K562 (cell line): ENCODE results near the gene MEF2C. TPM values are rescaled to one million over a fixed set of nuclear protein-coding genes. Genes with fewer than 3 reads are reported as not detected.

Experiments used
- ATAC-seq: fragments of 200-7000 bp; cut with Tn5 transposase; 3 replicates; pipeline ENCODE4 v1.9.1; 2020; ENCODE audit warnings: moderate library complexity
- BruUV-seq: library from RNA; stranded (reverse); fragments of 400-500 nt; replicated peaks from 2 replicates; lab custom pipeline; 2021; lab: Mats Ljungman, UMichigan
- CTCF ChIA-PET: fragments of 300-600 bp; formaldehyde crosslinking; extraction: SDS; loops from one replicate; lab custom pipeline; 2021; ENCODE audit warnings: low intra/inter-chr PET ratio; lab: Yijun Ruan, JAX
- POLR2A ChIA-PET: fragments of 300-600, 350-650 bp; sonication (Branson Sonifier 250); formaldehyde crosslinking; extraction: SDS; loops from one replicate; lab custom pipeline; 2021; ENCODE audit warnings: antibody characterized with exemption, inconsistent platforms; lab: Yijun Ruan, JAX
- DNase-seq, 4 experiments: peaks; one replicate each; pipeline versions ENCODE4 v3.0.0 to v3.0.0-alpha.2; 2011 to 2018; ENCODE audit warnings: low spot score in 3 of 4, mixed read lengths in 3 of 4; ENCODE audit errors: extremely low read depth in 1 of 4
- FAIRE-seq: peaks from 2 replicates; lab custom pipeline; 2011; peaks lifted over from hg19 to GRCh38; lab: Jason Lieb, UNC
- H2AFZ ChIP-seq: 2 replicates; pipeline ENCODE4 v1.6.0; 2011; ENCODE audit warnings: low read depth, low read length, control low read depth, inconsistent platforms
- H3K27ac ChIP-seq: fragments of 200-600 bp; 3 replicates; pipeline ENCODE4 v1.8.0; 2011; ENCODE audit warnings: low read depth, mild to moderate bottlenecking, control low read depth, inconsistent platforms, low read length, moderate library complexity, mixed read lengths; ENCODE audit errors: extremely low read depth
- H3K27me3 ChIP-seq, 2 experiments: fragments of 300-600 bp in 1 of 2; 2 replicates in 1 of 2; 3 replicates in 1 of 2; pipeline versions ENCODE4 v1.6.0 to v1.8.0; 2011; ENCODE audit warnings: inconsistent platforms in 2 of 2, low read length in 2 of 2, mild to moderate bottlenecking in 1 of 2, mixed read lengths in 1 of 2, moderate library complexity in 1 of 2; ENCODE audit not compliant: control insufficient read depth in 2 of 2, insufficient read depth in 2 of 2
- H3K36me3 ChIP-seq: fragments of 300-600 bp; 3 replicates; pipeline ENCODE4 v1.8.0; 2011; ENCODE audit warnings: mild to moderate bottlenecking, low read length, inconsistent platforms; ENCODE audit not compliant: control insufficient read depth, insufficient read depth
- H3K4me1 ChIP-seq, 2 experiments: fragments of 200-600 bp in 1 of 2; replicated peaks in 1 of 2; 2 replicates in 1 of 2; 3 replicates in 1 of 2; pipeline versions ENCODE4 v1.5.1 to v1.8.0; 2011; ENCODE audit warnings: inconsistent platforms in 2 of 2, low read length in 2 of 2, mild to moderate bottlenecking in 1 of 2, mixed read lengths in 1 of 2, moderate library complexity in 1 of 2; ENCODE audit not compliant: control insufficient read depth in 2 of 2, insufficient read depth in 2 of 2
- H3K4me2 ChIP-seq: 2 replicates; pipeline ENCODE4 v1.6.1; 2011; ENCODE audit warnings: low read length, control low read depth, inconsistent platforms, mixed read lengths; ENCODE audit not compliant: insufficient read depth
- H3K4me3 ChIP-seq: fragments of 200-600 bp; sonication (generic), shearing (Covaris generic); 2 replicates; pipeline ENCODE4 v1.5.1; 2016; ENCODE audit warnings: control low read depth, inconsistent platforms
- H3K79me2 ChIP-seq: fragments of 200-600 bp; 3 replicates; pipeline ENCODE4 v1.8.0; 2011; ENCODE audit warnings: low read length, inconsistent platforms; ENCODE audit not compliant: control insufficient read depth, insufficient read depth
- H3K9ac ChIP-seq, 2 experiments: 2 replicates each; pipeline versions ENCODE4 v1.6.0 to v1.6.1; 2011; ENCODE audit warnings: low read depth in 2 of 2, low read length in 2 of 2, control low read depth in 1 of 2, inconsistent platforms in 1 of 2, mild to moderate bottlenecking in 1 of 2, mixed read lengths in 1 of 2; ENCODE audit not compliant: insufficient read depth in 1 of 2
- H3K9me1 ChIP-seq: one replicate; pipeline ENCODE4 v1.6.0; 2011; ENCODE audit warnings: inconsistent platforms, mild to moderate bottlenecking, low read length, moderate library complexity; ENCODE audit not compliant: control insufficient read depth, insufficient read depth
- H3K9me3 ChIP-seq: replicated peaks from 2 replicates; pipeline ENCODE4 v1.5.1; 2011; ENCODE audit warnings: low read depth, low read length, inconsistent platforms; ENCODE audit not compliant: control insufficient read depth, insufficient read depth
- H4K20me1 ChIP-seq: replicated peaks from 2 replicates; pipeline ENCODE4 v1.6.1; 2011; ENCODE audit warnings: low read length, inconsistent platforms, mixed read lengths; ENCODE audit not compliant: control insufficient read depth, insufficient read depth
- DMBX1 ChIP-seq: fragments of 250-450 bp; sonication (Bioruptor Pico); IDR thresholded peaks from 2 replicates; pipeline ENCODE4 v1.8.0; 2022; ENCODE audit warnings: inconsistent platforms, mild to moderate bottlenecking, moderate library complexity, borderline replicate concordance
- GTF2A2 ChIP-seq: IDR thresholded peaks from 2 replicates; pipeline ENCODE4 v1.6.1; 2016; ENCODE audit warnings: mild to moderate bottlenecking, missing genetic modification characterization, missing compliant biosample characterization
- KDM5B ChIP-seq: fragments of 200-600 bp; sonication (generic); IDR thresholded peaks from 2 replicates; pipeline ENCODE4 v1.6.1; 2012; ENCODE audit warnings: low read depth, mild to moderate bottlenecking, moderate library complexity, low read length, control low read depth, inconsistent platforms; ENCODE audit not compliant: insufficient replicate concordance
- MCM7 ChIP-seq, 2 experiments: fragments of 450-650 bp; IDR thresholded peaks; 2 replicates each; pipeline ENCODE4 v1.6.1; 2016 to 2018
- SRF ChIP-seq, 2 experiments: fragments of 250-450, 450-650 bp in 1 of 2; sonication (Bioruptor Pico) in 1 of 2; sonication (generic) in 1 of 2; formaldehyde crosslinking; IDR thresholded peaks; 2 replicates each; pipeline versions ENCODE4 v1.5.0 to v1.5.1; 2020 to 2022; ENCODE audit warnings: mild to moderate bottlenecking in 1 of 2, missing genetic modification reagents in 1 of 2
- SUPT5H ChIP-seq: fragments of 450-650 bp; IDR thresholded peaks from 2 replicates; pipeline ENCODE4 v1.6.1; 2016
- ZBTB17 ChIP-seq: fragments of 450-650 bp; formaldehyde crosslinking; IDR thresholded peaks from 2 replicates; pipeline ENCODE4 v1.4.0; 2020; ENCODE audit warnings: mild to moderate bottlenecking
- ZNF699 ChIP-seq: fragments of 250-450 bp; sonication (Bioruptor Pico); IDR thresholded peaks from 2 replicates; pipeline ENCODE4 v1.8.0; 2021; ENCODE audit warnings: mild to moderate bottlenecking, moderate library complexity; ENCODE audit not compliant: insufficient replicate concordance
- in situ Hi-C: fragments of 300-500 bp; cut with MboI; formaldehyde crosslinking; loops from 4 replicates; pipeline ENCODE4 v1.15.0; 2018; ENCODE audit warnings: inconsistent platforms, mixed read lengths
- intact Hi-C: fragments of 100-400 bp; cut with micrococcal nuclease; formaldehyde crosslinking; loops from 2 replicates; pipeline ENCODE4 v1.14.2; 2022
- polyA plus RNA-seq, 8 experiments: library from polyadenylated mRNA; depleted of rRNA in 4 of 8; stranded (reverse) in 5 of 8; unstranded in 3 of 8; fragments of >200 nt; fragmentation: Nextera tagmentation in 2 of 8; fragmentation: Illumina TruSeq in 1 of 8; extraction: Ambion mirVana in 2 of 8; extraction: Trizol in 1 of 8; gene quantifications; 2 replicates each; pipeline versions ENCODE4 v1.2.1 to v1.2.3, GENCODE V29; 2011 to 2014; ENCODE audit warnings: inconsistent platforms in 1 of 8, missing spikeins in 1 of 8
- total RNA-seq, 7 experiments: library from RNA; depleted of rRNA in 6 of 7; stranded (reverse); fragments of >200 nt in 6 of 7; fragmentation: Illumina TruSeq in 2 of 7; extraction: Trizol in 2 of 7; gene quantifications; 2 replicates each; pipeline versions ENCODE4 v1.2.1 to v1.2.3, GENCODE V29; 2011 to 2021; ENCODE audit warnings: low replicate concordance in 1 of 7
- TF ChIP-seq, protein P1 (sequence below): fragments of 450-650 bp; formaldehyde crosslinking; IDR thresholded peaks from 2 replicates; pipeline ENCODE4 v1.4.0; 2020; ENCODE audit warnings: mild to moderate bottlenecking, moderate library complexity
- TF ChIP-seq, protein P2 (sequence below): sonication (generic); formaldehyde crosslinking; IDR thresholded peaks from 2 replicates; pipeline ENCODE4 v1.8.1; 2023; ENCODE audit warnings: mild to moderate bottlenecking, missing genetic modification reagents
- TF ChIP-seq, protein P3 (sequence below): fragments of 250-450 bp; sonication (Bioruptor Pico); IDR thresholded peaks from 2 replicates; pipeline ENCODE4 v1.4.0; 2020
- TF ChIP-seq, protein P4 (sequence below): fragments of 250-450 bp; sonication (Bioruptor Pico); IDR thresholded peaks from 2 replicates; pipeline ENCODE4 v1.8.0; 2022; ENCODE audit warnings: inconsistent platforms

MEF2C gene
- total and polyA plus RNA-seq, 9 of the 15 experiments (the other 6 are each of a cell fraction or from before 2014, with no cell fraction given) = 25.1 to 67.8 (median 58.3) TPM

DNA sequence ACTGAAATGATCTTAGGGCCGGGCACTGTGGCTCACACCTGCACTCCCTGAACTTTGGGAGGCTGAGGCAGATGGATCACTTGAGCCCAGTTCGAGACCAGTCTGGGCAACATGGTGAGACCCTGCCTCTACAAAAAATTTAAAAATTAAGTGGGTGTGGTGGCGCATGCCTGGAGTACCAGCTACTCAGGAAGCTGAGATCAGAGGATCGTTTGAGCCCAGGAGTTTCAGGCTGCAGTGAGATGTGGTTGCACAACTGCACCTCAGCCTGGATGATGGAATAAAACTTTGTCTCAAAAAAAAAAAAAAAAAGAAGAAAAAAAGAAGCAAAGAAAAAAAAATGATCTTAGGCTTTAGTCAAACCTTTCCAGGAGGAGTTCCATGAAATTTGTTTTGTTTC is 41.8 kb downstream of the MEF2C start (continued):
- TF ChIP-seq, protein P1, sequence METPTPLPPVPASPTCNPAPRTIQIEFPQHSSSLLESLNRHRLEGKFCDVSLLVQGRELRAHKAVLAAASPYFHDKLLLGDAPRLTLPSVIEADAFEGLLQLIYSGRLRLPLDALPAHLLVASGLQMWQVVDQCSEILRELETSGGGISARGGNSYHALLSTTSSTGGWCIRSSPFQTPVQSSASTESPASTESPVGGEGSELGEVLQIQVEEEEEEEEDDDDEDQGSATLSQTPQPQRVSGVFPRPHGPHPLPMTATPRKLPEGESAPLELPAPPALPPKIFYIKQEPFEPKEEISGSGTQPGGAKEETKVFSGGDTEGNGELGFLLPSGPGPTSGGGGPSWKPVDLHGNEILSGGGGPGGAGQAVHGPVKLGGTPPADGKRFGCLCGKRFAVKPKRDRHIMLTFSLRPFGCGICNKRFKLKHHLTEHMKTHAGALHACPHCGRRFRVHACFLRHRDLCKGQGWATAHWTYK (CRISPR knock-in tag) = no peak

DNA sequence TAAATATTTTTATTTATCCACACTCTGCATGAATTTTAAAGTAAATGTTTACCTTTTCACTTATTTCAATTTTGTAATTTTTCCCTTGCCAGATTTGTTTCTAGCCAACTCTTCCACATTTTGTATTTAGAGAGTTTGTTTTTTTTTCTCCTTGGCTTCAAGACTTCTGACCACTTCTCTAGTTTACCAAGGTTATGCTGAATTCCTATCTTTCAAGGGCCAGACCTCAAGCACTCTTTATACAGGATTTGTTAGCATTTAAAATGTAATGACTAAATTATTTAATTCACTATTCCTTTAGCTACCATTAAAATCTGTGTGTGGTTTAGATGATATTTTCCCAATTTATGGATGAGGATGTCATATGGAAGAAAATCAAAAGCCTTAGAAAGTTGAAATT is 42.5 kb downstream of the MEF2C start:
- no peak overlapping the region for H3K27ac ChIP-seq
- ChIA-PET POLR2A (interaction anchor here (0.6 kb wide), 1 partner anchor 10 kb away, joined by 3 read pairs; no protein-coding TSS in a partner anchor), CTCF (no interaction called here)
- H3K36me3 ChIP-seq = no peaks in the 10 kb centered on the region
- FAIRE-seq (no peak), DNase-seq (no peak), ATAC-seq (no peak)
- intact Hi-C loops (no loop called here), in situ Hi-C loops (no loop called here)
- no peaks in the 10 kb centered on the region for H3K9me3 ChIP-seq
- no peaks in the 10 kb centered on the region for H3K9me1 ChIP-seq
- no peaks in the 10 kb centered on the region for H3K27me3 ChIP-seq
- H3K4me3 ChIP-seq = no peak overlapping the region
- BruUV-seq = no TSS peak
- H3K4me2 ChIP-seq = no peak overlapping the region
- no peaks in the 10 kb centered on the region for H4K20me1 ChIP-seq
- H3K9ac ChIP-seq = no peak overlapping the region
- H3K79me2 ChIP-seq = peaks cover 26% of the 10 kb centered on the region
- no peak overlapping the region for H2AFZ ChIP-seq
- peaks cover 0 to 6% of the 10 kb centered on the region in 2 experiments; a peak in 3 of 5 replicates for H3K4me1 ChIP-seq
- TF ChIP-seq KDM5B (no peak), SRF (CRISPR knock-in tag; IDR thresholded peaks at IDR 0.05) (no peak), GTF2A2 (no peak), MCM7 (IDR thresholded peaks at IDR 0.05) (no peak), SUPT5H (no peak), ZNF699 (CRISPR knock-in tag) (no peak), ZBTB17 (CRISPR knock-in tag) (no peak), DMBX1 (CRISPR knock-in tag) (no peak)
- TF ChIP-seq, protein P2, sequence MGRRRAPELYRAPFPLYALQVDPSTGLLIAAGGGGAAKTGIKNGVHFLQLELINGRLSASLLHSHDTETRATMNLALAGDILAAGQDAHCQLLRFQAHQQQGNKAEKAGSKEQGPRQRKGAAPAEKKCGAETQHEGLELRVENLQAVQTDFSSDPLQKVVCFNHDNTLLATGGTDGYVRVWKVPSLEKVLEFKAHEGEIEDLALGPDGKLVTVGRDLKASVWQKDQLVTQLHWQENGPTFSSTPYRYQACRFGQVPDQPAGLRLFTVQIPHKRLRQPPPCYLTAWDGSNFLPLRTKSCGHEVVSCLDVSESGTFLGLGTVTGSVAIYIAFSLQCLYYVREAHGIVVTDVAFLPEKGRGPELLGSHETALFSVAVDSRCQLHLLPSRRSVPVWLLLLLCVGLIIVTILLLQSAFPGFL (CRISPR knock-in tag) = no peak
- TF ChIP-seq, protein P3, sequence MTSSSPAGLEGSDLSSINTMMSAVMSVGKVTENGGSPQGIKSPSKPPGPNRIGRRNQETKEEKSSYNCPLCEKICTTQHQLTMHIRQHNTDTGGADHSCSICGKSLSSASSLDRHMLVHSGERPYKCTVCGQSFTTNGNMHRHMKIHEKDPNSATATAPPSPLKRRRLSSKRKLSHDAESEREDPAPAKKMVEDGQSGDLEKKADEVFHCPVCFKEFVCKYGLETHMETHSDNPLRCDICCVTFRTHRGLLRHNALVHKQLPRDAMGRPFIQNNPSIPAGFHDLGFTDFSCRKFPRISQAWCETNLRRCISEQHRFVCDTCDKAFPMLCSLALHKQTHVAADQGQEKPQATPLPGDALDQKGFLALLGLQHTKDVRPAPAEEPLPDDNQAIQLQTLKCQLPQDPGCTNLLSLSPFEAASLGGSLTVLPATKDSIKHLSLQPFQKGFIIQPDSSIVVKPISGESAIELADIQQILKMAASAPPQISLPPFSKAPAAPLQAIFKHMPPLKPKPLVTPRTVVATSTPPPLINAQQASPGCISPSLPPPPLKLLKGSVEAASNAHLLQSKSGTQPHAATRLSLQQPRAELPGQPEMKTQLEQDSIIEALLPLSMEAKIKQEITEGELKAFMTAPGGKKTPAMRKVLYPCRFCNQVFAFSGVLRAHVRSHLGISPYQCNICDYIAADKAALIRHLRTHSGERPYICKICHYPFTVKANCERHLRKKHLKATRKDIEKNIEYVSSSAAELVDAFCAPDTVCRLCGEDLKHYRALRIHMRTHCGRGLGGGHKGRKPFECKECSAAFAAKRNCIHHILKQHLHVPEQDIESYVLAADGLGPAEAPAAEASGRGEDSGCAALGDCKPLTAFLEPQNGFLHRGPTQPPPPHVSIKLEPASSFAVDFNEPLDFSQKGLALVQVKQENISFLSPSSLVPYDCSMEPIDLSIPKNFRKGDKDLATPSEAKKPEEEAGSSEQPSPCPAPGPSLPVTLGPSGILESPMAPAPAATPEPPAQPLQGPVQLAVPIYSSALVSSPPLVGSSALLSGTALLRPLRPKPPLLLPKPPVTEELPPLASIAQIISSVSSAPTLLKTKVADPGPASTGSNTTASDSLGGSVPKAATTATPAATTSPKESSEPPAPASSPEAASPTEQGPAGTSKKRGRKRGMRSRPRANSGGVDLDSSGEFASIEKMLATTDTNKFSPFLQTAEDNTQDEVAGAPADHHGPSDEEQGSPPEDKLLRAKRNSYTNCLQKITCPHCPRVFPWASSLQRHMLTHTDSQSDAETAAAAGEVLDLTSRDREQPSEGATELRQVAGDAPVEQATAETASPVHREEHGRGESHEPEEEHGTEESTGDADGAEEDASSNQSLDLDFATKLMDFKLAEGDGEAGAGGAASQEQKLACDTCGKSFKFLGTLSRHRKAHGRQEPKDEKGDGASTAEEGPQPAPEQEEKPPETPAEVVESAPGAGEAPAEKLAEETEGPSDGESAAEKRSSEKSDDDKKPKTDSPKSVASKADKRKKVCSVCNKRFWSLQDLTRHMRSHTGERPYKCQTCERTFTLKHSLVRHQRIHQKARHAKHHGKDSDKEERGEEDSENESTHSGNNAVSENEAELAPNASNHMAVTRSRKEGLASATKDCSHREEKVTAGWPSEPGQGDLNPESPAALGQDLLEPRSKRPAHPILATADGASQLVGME (CRISPR knock-in tag) = no peak
- TF ChIP-seq, protein P4, sequence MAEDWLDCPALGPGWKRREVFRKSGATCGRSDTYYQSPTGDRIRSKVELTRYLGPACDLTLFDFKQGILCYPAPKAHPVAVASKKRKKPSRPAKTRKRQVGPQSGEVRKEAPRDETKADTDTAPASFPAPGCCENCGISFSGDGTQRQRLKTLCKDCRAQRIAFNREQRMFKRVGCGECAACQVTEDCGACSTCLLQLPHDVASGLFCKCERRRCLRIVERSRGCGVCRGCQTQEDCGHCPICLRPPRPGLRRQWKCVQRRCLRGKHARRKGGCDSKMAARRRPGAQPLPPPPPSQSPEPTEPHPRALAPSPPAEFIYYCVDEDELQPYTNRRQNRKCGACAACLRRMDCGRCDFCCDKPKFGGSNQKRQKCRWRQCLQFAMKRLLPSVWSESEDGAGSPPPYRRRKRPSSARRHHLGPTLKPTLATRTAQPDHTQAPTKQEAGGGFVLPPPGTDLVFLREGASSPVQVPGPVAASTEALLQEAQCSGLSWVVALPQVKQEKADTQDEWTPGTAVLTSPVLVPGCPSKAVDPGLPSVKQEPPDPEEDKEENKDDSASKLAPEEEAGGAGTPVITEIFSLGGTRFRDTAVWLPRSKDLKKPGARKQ = no peak
